HG03460 (cell line): ENCODE data around the gene TOP2A.

Source experiments
- ATAC-seq: cut with Tn5 transposase; IDR thresholded peaks from one replicate; pipeline ENCODE4 v1.9.1; 2021; ENCODE audit not compliant: unreplicated experiment

Gene TOP2A

GRCh38 chr17:40417609-40418427, at the start of gene TOP2A:
Gene TOP2A, minus strand, starts transcription at chr17:40417896. Its CDS starts 105 bp downstream, at chr17:40417791.
- peak; percentile 89 for ATAC-seq

GRCh38 chr17:40467281-40467867, 49.7 kb upstream of the TOP2A start:
- ATAC-seq: no peak

GRCh38 chr17:40466298-40466971, 48.7 kb upstream of the TOP2A start:
- ATAC-seq: no peak

GRCh38 chr17:40464392-40464855, 46.7 kb upstream of the TOP2A start:
- no peak for ATAC-seq

- ATAC-seq: no peak
Measured at GRCh38 chr17:40463122-40463550, 45.4 kb upstream of the TOP2A start.

- ATAC-seq: no peak
Measured at GRCh38 chr17:40462343-40463121, 44.8 kb upstream of the TOP2A start.

- no peak for ATAC-seq
Measured at GRCh38 chr17:40461732-40462342, 44.1 kb upstream of the TOP2A start.

- ATAC-seq: no peak
Measured at GRCh38 chr17:40460968-40461731, 43.5 kb upstream of the TOP2A start.

- no peak for ATAC-seq
Measured at GRCh38 chr17:40460604-40460967, 42.9 kb upstream of the TOP2A start.

GRCh38 chr17:40459636-40460603, 42.2 kb upstream of the TOP2A start:
- ATAC-seq: no peak

GRCh38 chr17:40458851-40459482, 41.3 kb upstream of the TOP2A start:
- ATAC-seq: no peak

- no peak for ATAC-seq
Measured at GRCh38 chr17:40457964-40458791, 40.5 kb upstream of the TOP2A start.

- ATAC-seq: no peak
Measured at GRCh38 chr17:40457369-40457768, 39.7 kb upstream of the TOP2A start.

- no peak for ATAC-seq
Measured at GRCh38 chr17:40456396-40456951, 38.8 kb upstream of the TOP2A start.

- no peak for ATAC-seq
Measured at GRCh38 chr17:40454613-40454995, 36.9 kb upstream of the TOP2A start.

GRCh38 chr17:40453881-40454612, 36.4 kb upstream of the TOP2A start:
- ATAC-seq: no peak
